SK-N-MC (cell line): Measurements from ENCODE around the gene TCOF1.

Experiments used
- DNase-seq: peaks from one replicate; pipeline ENCODE4 v3.0.0-alpha.2; 2011; ENCODE audit warnings: low read depth, low spot score
- H3K27ac ChIP-seq: fragments of 200-600 bp; sonication (generic); 2 replicates; pipeline ENCODE4 v1.5.1; 2016; ENCODE audit warnings: mixed run types
- H3K36me3 ChIP-seq: fragments of 200-600 bp; sonication (generic); 2 replicates; pipeline ENCODE4 v1.6.1; 2017; ENCODE audit warnings: antibody characterized with exemption, low read length, mixed read lengths; ENCODE audit not compliant: insufficient read depth
- H3K4me3 ChIP-seq: fragments of 200-600 bp; sonication (generic); 2 replicates; pipeline ENCODE4 v1.5.1; 2016
- H3K9ac ChIP-seq: fragments of 200-600 bp; sonication (generic); 2 replicates; pipeline ENCODE4 v1.8.0; 2017; ENCODE audit warnings: mixed run types, mixed read lengths; ENCODE audit not compliant: insufficient read length
- H3K9me3 ChIP-seq: fragments of 200-600 bp; sonication (generic); 2 replicates; pipeline ENCODE4 v1.6.1; 2017; ENCODE audit warnings: low read depth, mild to moderate bottlenecking, antibody characterized with exemption, low read length, moderate library complexity, mixed read lengths
- EZH2 ChIP-seq: fragments of 200-600 bp; sonication (generic); IDR thresholded peaks from one replicate; pipeline ENCODE4 v1.6.1; 2017; ENCODE audit warnings: antibody characterized with exemption
- FOXP2 ChIP-seq: optimal IDR thresholded peaks from 2 replicates; pipeline ENCODE3; 2011; ENCODE audit warnings: mild to moderate bottlenecking, moderate library complexity; ENCODE audit not compliant: insufficient read depth; ENCODE audit errors: extremely low read length, control extremely low read depth
- POLR2AphosphoS5 ChIP-seq: IDR thresholded peaks from 2 replicates; pipeline ENCODE4 v1.6.1; 2012; ENCODE audit warnings: mild to moderate bottlenecking, low read depth, low read length, borderline replicate concordance

TCOF1 gene

GRCh38 chr5:150441813-150442698, 84.6 kb downstream of the TCOF1 start:
- no peaks in the 10 kb centered on the region for H3K9me3 ChIP-seq
- TF ChIP-seq FOXP2 = no peak
- no peak for TF ChIP-seq EZH2
- no peak; the same call in 1 of the 2 replicates for TF ChIP-seq POLR2AphosphoS5
- H3K36me3 ChIP-seq = peaks cover 44% of the 10 kb centered on the region
- peak overlapping the region; percentile 68 for H3K27ac ChIP-seq
- no peak for DNase-seq
- H3K9ac ChIP-seq = no peak overlapping the region
- H3K4me3 ChIP-seq = no peak overlapping the region

DNA sequence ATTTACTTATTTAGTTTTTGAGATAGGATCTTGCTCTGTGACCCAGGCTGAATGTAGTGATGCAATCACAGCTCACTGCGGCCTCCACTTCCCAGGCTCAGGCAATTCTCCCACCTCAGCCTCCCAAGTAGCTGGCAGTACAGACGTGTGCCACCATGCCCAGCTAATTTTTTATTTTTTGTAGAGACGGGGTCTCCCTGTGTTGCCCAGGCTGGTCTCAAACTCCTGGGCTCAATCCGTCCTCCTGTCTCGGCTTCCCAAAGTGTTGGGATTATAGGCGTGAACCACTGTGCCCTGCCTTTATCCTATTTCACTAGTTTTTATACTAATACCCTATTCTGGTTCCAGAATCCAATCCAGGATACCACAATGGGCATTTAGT, 85.2 kb downstream of the TCOF1 start:
- H3K4me3 ChIP-seq = no peak overlapping the region
- no peak for DNase-seq
- peaks cover 50% of the 10 kb centered on the region for H3K36me3 ChIP-seq
- TF ChIP-seq POLR2AphosphoS5 = peak; percentile 57; the same call in 1 of the 2 replicates
- TF ChIP-seq FOXP2 = no peak
- no peaks in the 10 kb centered on the region for H3K9me3 ChIP-seq
- no peak overlapping the region for H3K9ac ChIP-seq
- H3K27ac ChIP-seq = peak overlapping the region; percentile 68

- Histone ChIP-seq H3K4me3 (no peak overlapping the region), H3K9ac (no peak overlapping the region), H3K36me3 (peaks cover 58% of the 10 kb centered on the region), H3K9me3 (no peaks in the 10 kb centered on the region), H3K27ac (peak overlapping the region; percentile 2)
- TF ChIP-seq FOXP2 (no peak), POLR2AphosphoS5 (peak; percentile 21; the same call in 1 of the 2 replicates)
- no peak for DNase-seq
Observed at GRCh38 chr5:150443242-150444075, 86.0 kb downstream of the TCOF1 start.

- H3K36me3 ChIP-seq = peaks cover 65% of the 10 kb centered on the region
- H3K27ac ChIP-seq = no peak overlapping the region
- DNase-seq = no peak
- H3K9me3 ChIP-seq = no peaks in the 10 kb centered on the region
- no peak overlapping the region for H3K4me3 ChIP-seq
- no peak overlapping the region for H3K9ac ChIP-seq
- TF ChIP-seq POLR2AphosphoS5 = no peak
- no peak for TF ChIP-seq FOXP2
Observed at GRCh38 chr5:150444770-150445169, 87.3 kb downstream of the TCOF1 start.

DNA sequence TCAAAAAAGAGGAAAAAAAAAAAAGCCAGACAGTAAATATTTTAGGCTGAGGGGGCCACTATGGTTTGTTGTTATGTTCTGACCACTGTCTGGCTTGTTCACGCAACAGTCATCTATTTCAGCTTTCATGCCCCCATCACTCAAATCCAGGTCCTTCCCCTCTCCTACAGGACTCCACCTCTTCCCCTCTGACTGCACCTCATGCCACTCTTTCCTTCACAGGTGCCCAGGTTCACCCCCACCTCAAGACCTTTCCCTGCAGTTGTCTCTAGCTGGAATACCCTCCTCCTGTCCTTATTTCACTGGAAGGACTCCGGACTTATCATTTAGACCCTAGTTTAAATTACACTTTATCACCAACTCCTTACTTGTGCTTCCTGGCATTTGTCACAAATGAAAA, 88.6 kb downstream of the TCOF1 start:
- Histone ChIP-seq H3K4me3 (no peak overlapping the region), H3K36me3 (peaks cover 65% of the 10 kb centered on the region), H3K9me3 (peaks cover 4% of the 10 kb centered on the region; the same call in 1 of the 2 replicates), H3K9ac (no peak overlapping the region), H3K27ac (peak overlapping the region; percentile 16; the same call in 1 of the 2 replicates)
- DNase-seq = no peak
- TF ChIP-seq POLR2AphosphoS5 (no peak), EZH2 (no peak), FOXP2 (no peak)

- Histone ChIP-seq H3K9ac (peak overlapping the region; percentile 100), H3K4me3 (no peak overlapping the region), H3K27ac (peak overlapping the region; percentile 4; the same call in 1 of the 2 replicates), H3K9me3 (peaks cover 4% of the 10 kb centered on the region; the same call in 1 of the 2 replicates), H3K36me3 (peaks cover 65% of the 10 kb centered on the region)
- no peak for DNase-seq
- TF ChIP-seq EZH2 (no peak), FOXP2 (no peak), POLR2AphosphoS5 (no peak)
Observed at GRCh38 chr5:150446583-150446982, 89.1 kb downstream of the TCOF1 start.

DNA sequence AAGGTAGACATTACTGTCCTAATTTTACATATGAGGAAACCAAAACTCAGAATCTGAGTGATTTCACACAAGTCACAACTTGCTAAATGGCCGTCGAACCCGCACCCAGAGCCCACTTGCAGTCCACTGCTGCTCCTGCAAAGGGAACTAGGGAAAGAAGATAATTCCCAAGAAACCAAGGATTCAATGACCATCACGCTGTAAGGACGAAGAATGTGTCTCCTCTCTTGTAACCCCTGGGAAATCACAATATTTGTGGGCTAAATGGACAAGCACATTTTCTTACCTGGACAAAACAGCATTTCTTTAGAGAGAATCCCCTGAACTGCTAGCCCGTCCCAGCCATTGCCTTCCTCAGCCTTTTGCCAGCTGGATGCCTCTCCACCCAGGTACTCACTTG, 89.7 kb downstream of the TCOF1 start:
- H3K4me3 ChIP-seq = peak overlapping the region; percentile 97
- H3K36me3 ChIP-seq = peaks cover 65% of the 10 kb centered on the region

DNA sequence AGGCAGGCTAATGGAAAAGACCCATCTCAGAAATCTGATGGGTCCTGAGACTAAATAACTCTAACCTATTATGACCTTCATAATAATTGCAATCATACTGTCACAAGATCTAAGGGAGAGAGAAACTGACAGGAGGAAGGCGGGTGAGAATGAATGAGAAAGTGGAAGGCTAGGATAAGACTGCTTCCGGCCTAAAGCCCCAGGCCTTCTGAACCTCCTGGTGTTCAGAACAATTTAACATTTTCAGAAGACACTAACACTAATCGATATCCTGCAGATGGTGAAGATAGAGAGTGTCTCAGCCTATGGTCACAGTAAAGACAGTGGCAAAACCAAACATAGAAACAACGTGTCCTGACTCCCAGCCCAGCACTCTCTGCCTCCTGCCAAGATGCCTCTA, 90.8 kb downstream of the TCOF1 start:
- Histone ChIP-seq H3K27ac (peak overlapping the region; percentile 97), H3K9me3 (peaks cover 4% of the 10 kb centered on the region; the same call in 1 of the 2 replicates), H3K4me3 (peak overlapping the region; percentile 97), H3K9ac (peak overlapping the region; percentile 100), H3K36me3 (peaks cover 59% of the 10 kb centered on the region)
- DNase-seq = no peak
- TF ChIP-seq POLR2AphosphoS5 = 0 out of 2 replicates have a peak, but pooled peaks have one; percentile 9
- TF ChIP-seq EZH2 = no peak

More for the DNA sequence above, 89.7 kb downstream of the TCOF1 start:
- TF ChIP-seq FOXP2 (no peak), EZH2 (no peak), POLR2AphosphoS5 (no peak)
- H3K27ac ChIP-seq = peak overlapping the region; percentile 97; the same call in 1 of the 2 replicates
- peak overlapping the region; percentile 100 for H3K9ac ChIP-seq
- H3K9me3 ChIP-seq = peaks cover 4% of the 10 kb centered on the region; the same call in 1 of the 2 replicates
- DNase-seq = no peak
